OCI-LY3 (cell line): ENCODE data around the gene STX16.

Experiments
- H2AFZ ChIP-seq: fragments of 200-600, 300-600 bp; shearing (Covaris generic); 2 replicates; pipeline ENCODE4 v1.6.0; 2014; ENCODE audit warnings: antibody characterized with exemption, low read depth, low read length
- H3K27ac ChIP-seq: fragments of 200-600, 300-600 bp; sonication (generic); 2 replicates; pipeline ENCODE4 v1.5.1; 2014; ENCODE audit warnings: mild to moderate bottlenecking, low read length, moderate library complexity, mixed read lengths
- H3K27me3 ChIP-seq: fragments of 200-600, 300-600 bp; sonication (generic); 2 replicates; pipeline ENCODE4 v1.6.1; 2014; ENCODE audit warnings: low read depth, low read length, mixed read lengths
- H3K36me3 ChIP-seq: fragments of 200-600, 300-600 bp; sonication (generic); replicated peaks from 2 replicates; pipeline ENCODE3; 2014; ENCODE audit warnings: low read depth, low read length, mixed read lengths
- H3K4me1 ChIP-seq: fragments of 300-600, 200-600 bp; sonication (generic); 2 replicates; pipeline ENCODE4 v1.6.1; 2014; ENCODE audit warnings: low read length, mixed read lengths
- H3K4me2 ChIP-seq: fragments of 200-600, 300-600 bp; sonication (generic); 2 replicates; pipeline ENCODE4 v1.6.1; 2014; ENCODE audit warnings: low read length, mixed read lengths
- H3K4me3 ChIP-seq: fragments of 300-600, 200-600 bp; sonication (generic); 2 replicates; pipeline ENCODE4 v1.5.1; 2014; ENCODE audit warnings: antibody characterized with exemption, mild to moderate bottlenecking, low read length, moderate library complexity
- H3K79me2 ChIP-seq: fragments of 300-600, 200-600 bp; shearing (Covaris generic); 2 replicates; pipeline ENCODE4 v1.6.1; 2014; ENCODE audit warnings: mild to moderate bottlenecking, low read length, mixed read lengths
- H3K9ac ChIP-seq: fragments of 300-600, 200-600 bp; shearing (Covaris generic); 2 replicates; pipeline ENCODE4 v1.6.0; 2014; ENCODE audit warnings: mild to moderate bottlenecking, low read length, moderate library complexity
- H3K9me3 ChIP-seq: fragments of 200-600, 300-600 bp; shearing (Covaris generic); 2 replicates; pipeline ENCODE4 v1.6.1; 2014; ENCODE audit warnings: low read length, mixed read lengths; ENCODE audit not compliant: insufficient read depth
- H4K20me1 ChIP-seq: fragments of 200-600, 300-600 bp; sonication (generic); 2 replicates; pipeline ENCODE4 v1.6.1; 2016; ENCODE audit warnings: low read length, mixed read lengths; ENCODE audit not compliant: insufficient read depth
- EZH2phosphoT487 ChIP-seq: fragments of 200-600 bp; shearing (Covaris generic); IDR thresholded peaks from 2 replicates; pipeline ENCODE4 v1.6.1; 2018; ENCODE audit warnings: antibody characterized with exemption, mixed run types, low read depth
- TF ChIP-seq, protein P1 (sequence below): fragments of 200-600, 300-600 bp; sonication (generic); IDR thresholded peaks from 2 replicates; pipeline ENCODE4 v1.5.1; 2014; ENCODE audit warnings: antibody characterized with exemption, low read length, low read depth

STX16 gene

DNA sequence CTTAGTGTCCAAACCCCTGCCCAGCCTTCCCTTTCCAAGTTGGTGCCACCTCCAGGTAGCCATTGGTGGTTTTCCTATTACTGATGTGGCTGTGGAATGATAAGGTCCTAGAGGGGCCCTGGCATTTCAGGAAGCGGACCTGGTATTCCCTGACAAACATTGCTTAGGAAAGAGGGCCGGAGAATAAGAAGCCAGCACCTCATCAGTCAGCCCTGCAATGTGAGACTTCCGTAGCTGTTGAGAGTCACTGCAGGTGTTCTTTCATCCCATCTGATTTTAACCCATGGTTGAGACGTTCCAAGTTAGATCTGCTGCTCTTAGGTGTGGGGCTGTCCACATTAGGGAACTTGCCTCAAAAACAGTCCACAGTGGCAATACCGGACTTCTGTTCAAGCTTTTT is 26.7 kb downstream of the STX16 start:
- Histone ChIP-seq H3K4me2 (no peak overlapping the region), H3K4me3 (no peak overlapping the region), H4K20me1 (0 out of 2 replicates have a peak, but pooled peaks cover 3% of the 10 kb centered on the region), H2AFZ (no peak overlapping the region), H3K9ac (no peak overlapping the region), H3K79me2 (no peaks in the 10 kb centered on the region), H3K27ac (no peak overlapping the region), H3K36me3 (peaks cover 72% of the 10 kb centered on the region), H3K4me1 (no peaks in the 10 kb centered on the region), H3K9me3 (no peaks in the 10 kb centered on the region), H3K27me3 (no peaks in the 10 kb centered on the region)
- no peak for TF ChIP-seq EZH2phosphoT487
- TF ChIP-seq, protein P1, sequence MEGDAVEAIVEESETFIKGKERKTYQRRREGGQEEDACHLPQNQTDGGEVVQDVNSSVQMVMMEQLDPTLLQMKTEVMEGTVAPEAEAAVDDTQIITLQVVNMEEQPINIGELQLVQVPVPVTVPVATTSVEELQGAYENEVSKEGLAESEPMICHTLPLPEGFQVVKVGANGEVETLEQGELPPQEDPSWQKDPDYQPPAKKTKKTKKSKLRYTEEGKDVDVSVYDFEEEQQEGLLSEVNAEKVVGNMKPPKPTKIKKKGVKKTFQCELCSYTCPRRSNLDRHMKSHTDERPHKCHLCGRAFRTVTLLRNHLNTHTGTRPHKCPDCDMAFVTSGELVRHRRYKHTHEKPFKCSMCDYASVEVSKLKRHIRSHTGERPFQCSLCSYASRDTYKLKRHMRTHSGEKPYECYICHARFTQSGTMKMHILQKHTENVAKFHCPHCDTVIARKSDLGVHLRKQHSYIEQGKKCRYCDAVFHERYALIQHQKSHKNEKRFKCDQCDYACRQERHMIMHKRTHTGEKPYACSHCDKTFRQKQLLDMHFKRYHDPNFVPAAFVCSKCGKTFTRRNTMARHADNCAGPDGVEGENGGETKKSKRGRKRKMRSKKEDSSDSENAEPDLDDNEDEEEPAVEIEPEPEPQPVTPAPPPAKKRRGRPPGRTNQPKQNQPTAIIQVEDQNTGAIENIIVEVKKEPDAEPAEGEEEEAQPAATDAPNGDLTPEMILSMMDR: no peak

- Histone ChIP-seq H3K4me2 (no peak overlapping the region), H3K4me3 (no peak overlapping the region), H4K20me1 (0 out of 2 replicates have a peak, but pooled peaks cover 3% of the 10 kb centered on the region), H3K27ac (no peak overlapping the region), H3K4me1 (no peaks in the 10 kb centered on the region), H3K27me3 (no peaks in the 10 kb centered on the region), H3K9me3 (no peaks in the 10 kb centered on the region), H3K9ac (no peak overlapping the region), H2AFZ (no peak overlapping the region), H3K36me3 (peaks cover 64% of the 10 kb centered on the region), H3K79me2 (no peaks in the 10 kb centered on the region)
- no peak for TF ChIP-seq EZH2phosphoT487
- TF ChIP-seq, protein P1: no peak
These were observed 27.7 kb downstream of the STX16 start for GRCh38 chr20:58678806-58679205.

GRCh38 chr20:58682656-58683531 is 31.8 kb downstream of the STX16 start:
- Histone ChIP-seq H2AFZ (no peak overlapping the region), H3K4me2 (no peak overlapping the region), H3K36me3 (peaks cover 24% of the 10 kb centered on the region), H3K4me3 (no peak overlapping the region), H3K4me1 (no peaks in the 10 kb centered on the region), H3K9ac (no peak overlapping the region), H4K20me1 (0 out of 2 replicates have a peak, but pooled peaks cover 3% of the 10 kb centered on the region), H3K79me2 (no peaks in the 10 kb centered on the region), H3K27me3 (no peaks in the 10 kb centered on the region), H3K9me3 (no peaks in the 10 kb centered on the region), H3K27ac (no peak overlapping the region)
- no peak for TF ChIP-seq EZH2phosphoT487
- TF ChIP-seq, protein P1: no peak

DNA sequence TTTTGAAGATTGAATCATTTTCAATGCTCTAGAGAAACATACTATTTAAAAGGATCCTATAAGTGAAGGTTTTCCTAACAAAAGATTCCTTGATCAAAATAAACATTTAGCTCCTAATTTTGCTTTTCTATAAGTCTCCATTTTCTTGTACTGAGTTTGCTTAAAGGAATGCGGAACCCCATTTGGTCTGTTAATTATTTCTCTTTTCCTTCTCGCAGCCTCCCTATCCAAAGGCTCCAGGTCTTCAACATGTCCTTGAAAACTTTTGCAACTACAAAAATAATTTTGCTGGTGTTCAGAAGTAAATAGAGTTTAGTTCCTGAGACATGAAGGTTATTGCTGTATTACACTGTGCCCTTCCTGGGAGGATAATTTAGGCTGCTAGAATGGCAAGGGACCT is 33.2 kb downstream of the STX16 start:
- Histone ChIP-seq H3K27ac (no peak overlapping the region), H3K27me3 (no peaks in the 10 kb centered on the region), H2AFZ (no peak overlapping the region), H3K9me3 (no peaks in the 10 kb centered on the region), H3K4me1 (no peaks in the 10 kb centered on the region), H3K79me2 (no peaks in the 10 kb centered on the region), H3K36me3 (peaks cover 14% of the 10 kb centered on the region), H3K4me3 (no peak overlapping the region), H3K9ac (no peak overlapping the region), H4K20me1 (0 out of 2 replicates have a peak, but pooled peaks cover 3% of the 10 kb centered on the region), H3K4me2 (no peak overlapping the region)
- TF ChIP-seq, protein P1: no peak
- TF ChIP-seq EZH2phosphoT487: no peak
